ENCODE measurements around the gene FMN1. TPM values are rescaled to one million over a fixed set of nuclear protein-coding genes. Genes with fewer than 3 reads are reported as not detected.

Gene FMN1, protein sequence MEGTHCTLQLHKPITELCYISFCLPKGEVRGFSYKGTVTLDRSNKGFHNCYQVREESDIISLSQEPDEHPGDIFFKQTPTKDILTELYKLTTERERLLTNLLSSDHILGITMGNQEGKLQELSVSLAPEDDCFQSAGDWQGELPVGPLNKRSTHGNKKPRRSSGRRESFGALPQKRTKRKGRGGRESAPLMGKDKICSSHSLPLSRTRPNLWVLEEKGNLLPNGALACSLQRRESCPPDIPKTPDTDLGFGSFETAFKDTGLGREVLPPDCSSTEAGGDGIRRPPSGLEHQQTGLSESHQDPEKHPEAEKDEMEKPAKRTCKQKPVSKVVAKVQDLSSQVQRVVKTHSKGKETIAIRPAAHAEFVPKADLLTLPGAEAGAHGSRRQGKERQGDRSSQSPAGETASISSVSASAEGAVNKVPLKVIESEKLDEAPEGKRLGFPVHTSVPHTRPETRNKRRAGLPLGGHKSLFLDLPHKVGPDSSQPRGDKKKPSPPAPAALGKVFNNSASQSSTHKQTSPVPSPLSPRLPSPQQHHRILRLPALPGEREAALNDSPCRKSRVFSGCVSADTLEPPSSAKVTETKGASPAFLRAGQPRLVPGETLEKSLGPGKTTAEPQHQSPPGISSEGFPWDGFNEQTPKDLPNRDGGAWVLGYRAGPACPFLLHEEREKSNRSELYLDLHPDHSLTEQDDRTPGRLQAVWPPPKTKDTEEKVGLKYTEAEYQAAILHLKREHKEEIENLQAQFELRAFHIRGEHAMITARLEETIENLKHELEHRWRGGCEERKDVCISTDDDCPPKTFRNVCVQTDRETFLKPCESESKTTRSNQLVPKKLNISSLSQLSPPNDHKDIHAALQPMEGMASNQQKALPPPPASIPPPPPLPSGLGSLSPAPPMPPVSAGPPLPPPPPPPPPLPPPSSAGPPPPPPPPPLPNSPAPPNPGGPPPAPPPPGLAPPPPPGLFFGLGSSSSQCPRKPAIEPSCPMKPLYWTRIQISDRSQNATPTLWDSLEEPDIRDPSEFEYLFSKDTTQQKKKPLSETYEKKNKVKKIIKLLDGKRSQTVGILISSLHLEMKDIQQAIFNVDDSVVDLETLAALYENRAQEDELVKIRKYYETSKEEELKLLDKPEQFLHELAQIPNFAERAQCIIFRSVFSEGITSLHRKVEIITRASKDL (N-terminal part only)
- under 1 TPM; 0.04 to 0.13 TPM for total RNA-seq

DNA sequence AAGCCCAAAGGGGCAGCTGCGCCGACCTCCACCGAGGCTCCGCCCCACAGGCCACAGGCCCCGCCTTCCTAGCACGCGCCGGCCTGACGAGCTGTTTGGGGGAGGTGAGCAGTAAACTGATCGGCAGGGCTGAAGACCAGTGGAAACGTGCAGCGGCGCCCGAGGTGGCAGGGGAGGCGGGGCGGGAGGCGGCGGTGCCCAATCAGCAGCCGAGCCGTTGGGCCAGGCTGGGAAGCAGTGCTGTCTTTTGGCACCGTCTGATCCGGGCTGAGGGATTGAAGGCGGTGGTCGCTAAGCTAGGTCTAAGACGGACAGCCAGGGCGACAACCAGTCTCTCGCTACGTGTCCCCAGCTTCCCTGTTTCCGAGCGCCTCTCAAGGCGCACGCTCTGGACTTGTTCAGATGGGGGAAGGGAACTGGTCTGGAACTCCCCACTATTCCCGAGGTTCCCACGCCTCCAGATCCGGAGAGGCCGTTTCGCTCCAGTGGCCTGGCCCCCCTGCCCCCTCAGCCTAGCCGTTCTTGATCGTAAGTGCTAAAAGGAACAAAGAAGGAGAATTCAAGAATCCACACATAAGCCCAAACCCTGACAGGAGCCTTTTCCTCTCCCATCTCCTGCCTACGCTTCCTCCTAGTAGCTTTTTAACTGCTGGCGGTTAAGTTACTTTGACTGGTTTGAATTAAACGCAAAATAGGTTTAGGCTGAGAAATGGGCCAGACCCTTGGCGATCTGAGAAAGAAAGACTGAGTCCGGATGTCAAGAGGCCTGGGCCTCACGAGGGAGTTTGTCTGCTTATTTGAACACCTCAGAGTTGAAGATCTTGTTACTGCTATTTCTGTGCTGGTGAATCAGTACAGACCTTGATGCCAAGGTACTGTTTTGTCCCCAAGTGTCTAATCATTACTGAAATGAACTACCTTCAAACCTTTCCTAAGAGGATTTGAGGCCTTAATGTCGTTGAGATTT is at the start of gene FMN1:
Gene FMN1, minus strand, starts transcription at position 11 of the 967 bp plus-strand sequence. CDS start 39,800 bp downstream, outside the sequence.
- POLR2A ChIA-PET = no interaction called here
- CTCF ChIA-PET = no interaction called here

DNA sequence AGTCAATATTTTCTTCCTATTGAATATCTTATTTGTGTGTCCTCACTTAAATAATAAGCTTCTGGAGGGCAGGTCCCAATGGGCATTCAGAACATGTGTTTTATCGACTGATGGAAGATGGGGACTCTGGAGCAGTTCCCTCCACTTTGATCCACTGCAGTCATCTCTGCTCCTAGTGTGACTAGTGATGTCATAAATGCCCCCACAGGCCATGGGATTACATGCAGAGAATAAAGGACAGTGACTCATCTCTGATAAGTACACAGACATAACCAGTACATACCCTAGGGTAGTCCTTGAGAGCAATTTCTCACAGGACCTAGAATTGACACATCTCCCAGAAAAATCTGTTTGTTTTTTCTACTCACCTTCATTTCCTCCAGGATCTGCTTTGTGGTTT is 49.4 kb upstream of the FMN1 start:
- POLR2A ChIA-PET = no interaction called here

DNA sequence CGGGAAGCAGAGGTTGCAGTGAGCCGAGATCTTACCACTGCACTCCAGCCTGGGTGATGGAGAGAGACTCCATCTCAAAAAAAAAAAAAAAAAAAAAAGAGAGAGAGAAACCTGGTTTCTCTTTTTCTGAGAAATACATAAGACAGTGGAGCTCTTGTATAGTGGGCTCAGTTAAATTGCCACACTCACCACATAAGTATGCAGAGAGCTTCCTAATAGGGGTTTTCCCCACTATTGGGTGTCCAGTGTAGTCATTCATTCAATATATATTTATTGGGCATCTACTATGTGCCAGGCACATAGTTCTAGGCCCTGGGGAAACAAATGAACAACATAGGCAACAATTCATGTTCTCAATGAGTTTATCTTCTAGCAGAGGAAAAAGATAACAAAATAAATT is 48.9 kb upstream of the FMN1 start:
- ChIA-PET CTCF (no interaction called here), POLR2A (no interaction called here)

More for the DNA sequence above, 49.4 kb upstream of the FMN1 start:
- CTCF ChIA-PET = no interaction called here

DNA sequence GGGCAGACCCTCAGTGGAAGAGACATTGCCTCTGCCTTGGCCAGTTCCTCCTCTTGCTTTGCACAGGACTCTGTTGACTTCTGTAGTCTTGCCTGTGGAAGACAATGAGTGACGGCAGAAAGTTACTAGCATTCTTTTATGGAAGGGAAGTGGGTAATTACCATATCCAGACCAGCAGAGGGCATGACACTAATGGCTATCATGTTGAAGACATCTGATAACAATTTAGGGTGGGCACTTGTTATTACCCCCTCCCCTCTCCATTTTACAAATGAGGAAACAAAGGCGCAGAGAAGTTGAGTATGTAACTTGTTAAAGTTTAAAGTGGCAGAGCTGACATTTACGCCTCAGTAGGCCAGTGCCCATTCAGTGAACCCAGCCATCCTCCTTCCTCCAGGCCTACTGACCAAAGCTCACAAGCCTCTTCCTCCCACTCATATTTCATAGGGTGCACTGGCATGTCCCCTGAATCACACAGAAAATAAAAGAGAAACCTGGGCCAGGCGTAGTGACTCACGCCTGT is 48.2 kb upstream of the FMN1 start:
- POLR2A ChIA-PET = no interaction called here
- CTCF ChIA-PET = no interaction called here

DNA sequence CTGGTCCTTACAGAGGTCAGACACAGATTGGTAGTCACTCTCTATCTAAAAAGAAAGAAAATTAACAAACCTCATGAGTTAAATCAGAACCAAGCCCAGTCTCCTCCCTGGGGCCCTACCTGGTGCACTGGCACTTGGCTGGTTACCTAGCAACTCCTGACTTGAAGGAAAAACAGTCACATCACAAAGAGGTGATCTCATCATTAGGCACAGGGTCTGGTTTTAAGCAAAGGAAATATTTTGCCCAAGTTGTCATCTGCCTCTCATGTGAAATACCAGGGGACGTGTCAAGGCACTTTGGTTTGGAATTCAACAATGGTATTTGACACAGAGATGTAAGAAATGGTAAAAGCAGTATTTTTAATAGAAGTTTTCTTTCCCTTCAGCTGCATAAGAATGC is 47.7 kb upstream of the FMN1 start:
- ChIA-PET CTCF (no interaction called here), POLR2A (no interaction called here)

DNA sequence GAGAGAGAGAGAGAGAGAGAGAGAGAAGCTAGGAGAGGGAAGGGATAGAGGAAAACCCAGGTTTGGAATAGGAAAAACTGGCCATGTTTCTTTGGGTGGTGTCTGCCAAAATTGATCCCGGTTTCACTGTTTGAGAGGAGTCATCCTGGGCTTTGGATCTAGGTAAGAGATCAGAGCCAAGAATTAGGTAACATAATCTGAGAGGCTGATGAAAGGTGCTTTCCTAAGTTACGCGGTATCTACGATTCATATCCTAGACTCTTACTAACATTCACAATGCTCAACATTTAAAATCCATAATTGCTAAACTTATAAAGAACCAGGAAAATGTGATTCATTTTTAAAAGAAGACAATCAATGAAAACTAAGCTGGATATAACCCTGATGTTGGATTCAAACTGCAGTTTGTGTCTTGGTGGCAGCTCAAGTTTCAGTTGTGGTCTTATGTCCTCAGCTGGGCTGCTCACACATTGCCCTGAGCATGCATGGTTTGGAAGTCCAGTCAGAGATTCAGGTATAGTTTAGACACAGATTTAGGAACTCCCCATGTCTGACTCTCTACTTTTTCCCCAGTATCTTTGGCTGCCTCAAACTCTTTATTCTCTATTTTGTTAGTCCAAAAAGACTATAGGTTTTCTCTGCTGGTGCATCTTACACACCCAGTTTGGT is 42.5 kb upstream of the FMN1 start:
- CTCF ChIA-PET = no interaction called here

DNA sequence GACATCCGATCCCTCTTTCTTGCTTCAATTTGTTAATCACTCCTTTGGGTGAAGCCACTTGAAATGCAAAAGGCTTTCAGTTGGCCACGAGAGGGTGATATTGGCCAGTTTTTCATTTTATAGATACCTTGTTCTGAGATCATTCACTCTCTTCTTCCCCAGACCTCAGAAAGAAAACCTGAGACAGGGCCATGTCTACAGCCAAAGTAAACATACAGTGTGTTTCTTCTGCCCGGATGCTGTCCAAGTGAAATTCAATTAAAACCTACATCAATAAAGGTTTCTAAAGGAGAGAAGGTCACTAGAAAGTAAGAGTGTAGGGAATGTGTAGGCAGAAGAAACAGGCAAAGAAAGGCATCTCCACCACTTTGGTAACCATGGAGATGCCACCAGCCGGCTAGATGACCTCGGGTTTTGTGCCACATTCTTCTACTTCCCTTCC is 39.5 kb upstream of the FMN1 start:
- CTCF ChIA-PET = no interaction called here
- POLR2A ChIA-PET = no interaction called here

More for the DNA sequence above, 42.5 kb upstream of the FMN1 start:
- POLR2A ChIA-PET = no interaction called here

DNA sequence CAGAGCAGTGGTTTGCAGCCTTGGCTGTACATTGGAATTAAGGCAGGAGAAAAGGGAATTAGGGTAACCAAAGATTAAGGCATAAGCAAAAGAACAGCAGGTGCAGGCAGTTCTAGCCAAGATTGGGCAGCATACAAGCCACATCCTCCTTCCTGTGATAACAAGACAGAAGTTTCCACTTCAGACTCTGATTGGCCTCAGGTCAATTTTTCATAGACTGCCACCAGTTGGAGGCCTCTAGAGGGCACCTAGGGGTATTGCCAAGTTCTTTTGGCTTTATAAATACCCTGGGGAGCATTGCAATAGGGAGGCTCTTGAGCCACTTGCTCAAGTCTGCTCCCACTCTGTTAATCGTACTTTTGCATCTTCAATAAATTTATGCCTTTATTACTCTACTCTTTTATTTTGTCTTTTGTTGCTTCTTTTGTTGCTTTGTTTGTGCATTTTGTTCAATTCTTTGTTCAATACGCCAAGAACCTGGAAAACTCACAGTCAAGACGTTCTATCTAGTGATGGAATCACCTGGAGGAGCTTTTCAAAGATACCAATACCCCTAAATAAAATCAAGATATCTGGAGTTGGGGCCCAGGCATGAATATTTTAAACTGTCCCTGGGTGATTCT is 32.2 kb upstream of the FMN1 start:
- ChIA-PET POLR2A (no interaction called here), CTCF (no interaction called here)

DNA sequence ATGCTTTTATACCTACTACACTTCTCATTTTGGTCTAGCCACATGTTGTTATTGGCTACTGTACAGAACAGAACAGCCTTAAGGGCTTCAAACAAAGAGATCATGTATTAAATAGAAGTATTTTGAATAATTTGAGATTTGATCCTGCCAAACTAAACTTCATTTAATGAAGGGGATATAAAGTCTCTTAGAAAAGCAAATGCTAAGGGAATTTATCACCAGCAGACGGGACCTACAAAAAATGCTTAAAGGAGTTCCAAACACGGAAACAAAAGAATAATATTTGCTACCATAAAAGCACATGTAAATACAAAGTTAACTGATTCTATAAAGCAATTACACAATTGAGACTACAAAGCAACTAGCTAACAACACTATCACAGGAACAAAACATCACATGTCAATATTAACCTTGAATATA is 23.6 kb upstream of the FMN1 start:
- CTCF ChIA-PET = no interaction called here
- POLR2A ChIA-PET = no interaction called here

DNA sequence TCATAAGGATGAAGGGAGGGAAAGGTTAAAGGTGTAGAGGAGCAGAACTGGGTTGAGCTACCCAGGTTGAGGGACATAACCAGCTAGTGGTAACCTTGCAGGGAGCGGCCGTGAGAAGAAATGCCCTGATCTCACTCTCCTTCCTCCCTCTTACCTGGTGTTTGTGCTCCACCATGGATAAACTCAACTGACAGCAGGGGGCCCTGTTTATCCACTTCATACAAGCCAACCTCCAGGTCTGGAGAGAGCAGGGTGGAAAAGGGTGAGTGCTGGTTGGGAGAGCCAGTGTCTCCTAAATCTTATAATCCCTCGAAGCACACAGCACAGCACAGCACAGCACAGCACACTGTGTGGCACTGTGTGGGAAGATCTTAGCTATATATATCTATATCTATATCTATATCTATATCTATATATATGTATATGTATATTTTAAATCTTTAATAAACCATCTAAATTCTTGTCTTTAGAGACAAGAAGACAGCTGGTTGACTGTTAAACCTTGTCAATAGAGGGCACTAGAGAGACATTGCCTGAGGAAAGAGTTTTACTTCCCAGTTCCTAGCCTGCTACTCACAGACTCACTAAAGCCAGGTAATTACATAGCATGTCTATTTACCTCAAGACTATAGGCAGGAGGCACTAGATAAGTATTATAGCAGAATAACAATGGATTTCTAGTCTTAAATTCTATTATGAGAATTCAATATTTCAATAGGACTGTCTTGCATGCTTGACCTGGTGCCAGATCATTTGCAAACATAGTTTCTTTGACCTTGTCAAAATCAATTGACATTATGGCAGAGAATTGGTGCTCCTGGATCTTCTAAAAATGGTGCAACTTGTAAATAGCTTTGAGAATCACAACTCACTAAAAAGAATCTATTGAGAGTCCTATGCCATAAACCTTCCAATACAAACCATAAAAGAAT is 21.7 kb upstream of the FMN1 start:
- POLR2A ChIA-PET = no interaction called here
- CTCF ChIA-PET = no interaction called here

DNA sequence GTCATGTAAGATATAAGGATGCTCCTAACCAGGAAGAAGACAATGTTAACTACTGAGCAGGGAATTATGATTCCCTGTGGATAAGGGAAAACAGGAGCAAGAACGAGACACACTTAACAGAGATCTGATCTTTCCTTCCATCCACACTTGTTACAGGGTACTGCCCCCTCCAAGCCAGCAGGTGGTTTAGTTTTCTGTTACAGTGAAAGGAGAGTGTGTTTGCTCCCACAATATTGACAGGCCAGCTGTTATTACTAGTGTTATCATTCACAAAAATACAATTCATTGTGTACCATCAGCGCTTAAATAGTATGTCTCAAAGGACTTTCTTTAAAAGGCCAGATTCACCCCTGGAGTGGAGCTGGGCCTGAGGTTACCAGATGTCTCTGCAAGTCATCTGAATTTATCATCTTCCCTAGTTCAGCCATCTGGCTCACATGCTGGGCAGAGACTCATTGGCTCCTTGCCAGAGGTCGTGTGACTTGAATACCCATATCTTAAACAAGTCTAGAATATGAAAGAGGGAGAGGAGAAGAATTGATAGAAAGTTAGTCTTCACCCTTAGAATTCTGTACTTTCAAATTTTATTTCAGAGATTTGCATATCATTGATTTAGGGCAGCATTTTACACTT is 16.8 kb upstream of the FMN1 start:
- ChIA-PET CTCF (no interaction called here), POLR2A (no interaction called here)

DNA sequence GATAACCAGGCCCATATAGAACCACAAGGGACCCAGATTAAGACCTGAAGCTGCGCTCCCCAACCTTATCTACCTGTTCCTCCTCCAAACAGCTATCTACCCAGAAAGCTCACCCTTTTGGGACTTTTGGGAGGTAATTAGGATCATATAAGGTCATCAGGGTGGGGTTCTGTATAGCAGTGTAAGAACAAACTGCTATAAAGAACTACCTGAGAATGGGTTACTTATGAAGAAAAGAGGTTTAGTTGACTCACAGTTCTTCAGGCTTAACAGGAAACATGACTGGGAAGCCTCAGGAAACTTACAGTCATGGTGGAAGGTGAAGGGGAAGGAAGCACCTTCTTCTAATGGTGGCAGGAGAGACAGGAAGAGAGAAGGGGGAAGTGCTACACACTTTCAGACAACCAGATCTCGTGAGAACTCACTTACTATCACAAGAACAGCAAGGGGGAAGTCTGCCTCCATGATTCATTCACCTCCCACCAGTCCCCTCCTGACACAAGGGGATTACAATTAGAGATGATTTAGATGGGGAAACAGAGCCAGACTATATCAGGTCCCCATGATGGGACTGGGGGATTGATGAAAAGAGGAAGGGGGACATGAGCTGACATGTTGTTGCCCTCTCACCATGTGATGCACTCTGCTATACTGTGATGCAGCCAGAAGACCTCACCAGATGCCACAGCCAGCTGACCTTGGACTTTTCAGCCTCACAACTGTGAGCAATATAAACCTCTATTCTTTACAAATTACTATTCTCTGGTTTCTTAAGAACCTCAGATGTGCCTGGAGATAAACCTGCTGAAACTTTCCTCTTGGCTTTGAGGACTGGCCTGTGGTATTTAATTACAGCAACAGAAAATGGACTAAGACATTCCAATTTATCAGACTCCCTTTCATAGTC is 15.3 kb upstream of the FMN1 start:
- ChIA-PET CTCF (no interaction called here), POLR2A (no interaction called here)

DNA sequence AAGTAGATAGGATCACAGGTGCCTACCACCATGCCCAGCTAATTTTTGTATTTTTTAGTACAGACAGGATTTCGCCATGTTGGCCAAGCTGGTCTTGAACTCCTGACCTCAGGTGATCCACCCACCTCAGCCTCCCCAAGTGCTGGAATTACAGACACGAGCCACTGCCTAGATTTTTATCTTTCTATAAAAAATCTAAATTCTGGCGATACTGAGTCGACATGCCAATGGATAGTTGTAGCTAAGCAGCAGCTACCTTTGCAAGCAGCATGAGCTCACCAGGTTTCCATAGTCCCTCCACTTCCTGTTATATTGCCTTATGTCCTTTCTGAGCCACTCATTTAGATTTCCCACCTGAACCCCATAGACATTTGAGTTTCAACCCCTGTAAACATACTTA is 13.1 kb upstream of the FMN1 start:
- ChIA-PET POLR2A (no interaction called here), CTCF (no interaction called here)

DNA sequence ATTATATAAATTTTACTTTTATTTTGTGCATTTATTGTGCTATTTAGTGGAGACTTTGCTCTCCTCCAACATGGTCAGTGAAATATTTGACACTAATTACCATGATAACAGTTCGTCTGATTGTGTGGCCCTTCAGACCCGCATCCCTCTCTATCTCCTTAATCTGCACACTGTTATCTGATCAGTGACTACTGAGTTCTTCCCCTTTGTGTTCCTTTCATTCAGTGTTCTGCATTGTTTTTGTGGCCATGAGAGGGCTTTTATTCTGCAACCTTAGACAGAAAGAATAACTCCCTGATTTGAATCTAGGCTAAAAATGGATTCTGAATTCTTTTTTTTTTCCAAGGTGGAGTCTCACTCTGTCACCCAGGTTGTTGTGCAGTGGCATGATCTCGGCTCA is 11.9 kb upstream of the FMN1 start:
- CTCF ChIA-PET = no interaction called here
- POLR2A ChIA-PET = no interaction called here

DNA sequence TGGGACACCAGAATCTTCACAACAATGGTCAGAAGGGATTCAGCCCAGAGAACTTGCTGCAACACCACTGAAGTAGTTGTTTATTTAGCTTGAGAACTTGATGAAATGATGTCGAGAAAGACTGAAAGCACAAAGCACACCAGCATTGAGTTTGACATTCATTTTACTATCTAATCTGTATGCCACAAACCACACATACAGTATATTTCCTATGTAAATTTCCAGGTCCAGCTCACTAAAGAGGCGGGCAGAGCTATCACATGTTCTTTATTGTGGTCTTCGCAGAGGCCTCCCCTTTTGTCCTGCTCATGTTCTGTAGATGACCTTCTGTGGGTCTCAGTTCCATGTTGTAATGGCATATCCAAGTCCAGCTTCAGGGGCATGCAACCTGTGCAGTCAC is 10.4 kb upstream of the FMN1 start:
- POLR2A ChIA-PET = no interaction called here
- CTCF ChIA-PET = no interaction called here

DNA sequence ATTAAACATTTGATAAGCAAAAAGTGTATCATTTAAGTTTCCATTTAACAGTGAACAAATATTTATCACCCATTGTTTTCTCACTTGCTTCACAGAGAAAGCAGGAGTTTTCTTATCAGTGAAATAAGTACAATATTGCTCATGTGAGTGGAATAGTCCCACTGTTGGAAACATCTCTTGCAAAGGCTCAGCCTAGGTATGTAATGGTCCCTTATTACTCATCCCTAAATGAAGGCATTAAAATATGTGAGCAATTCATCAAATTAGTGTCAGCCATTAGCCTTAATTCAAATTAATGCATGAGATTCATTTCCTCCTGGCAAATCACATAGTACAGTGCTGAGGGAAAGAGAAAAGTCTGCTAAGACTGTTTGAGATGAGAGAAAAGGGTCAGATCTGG is 9.6 kb upstream of the FMN1 start:
- ChIA-PET POLR2A (no interaction called here), CTCF (no interaction called here)

Data from activated CD8-positive, alpha-beta memory T cell treated with anti-CD3 and anti-CD28 coated beads for 36 hours (primary cell).